Suprapubic skin (tissue), 4 donors: Measurements from ENCODE around the gene KCNA10.

Source experiments
- EP300 ChIP-seq: sonication (generic); formaldehyde crosslinking; IDR thresholded peaks from one replicate; pipeline ENCODE4 v1.6.1; 2017; ENCODE audit warnings: antibody characterized with exemption
- POLR2A ChIP-seq, 2 donors: fragments of 450-650 bp; IDR thresholded peaks; one replicate each; pipeline ENCODE4 v1.6.1; 2017; ENCODE audit warnings: antibody characterized with exemption in 2 of 2, mild to moderate bottlenecking in 2 of 2, moderate library complexity in 2 of 2
- POLR2AphosphoS5 ChIP-seq, 3 donors: sonication (generic); formaldehyde crosslinking; IDR thresholded peaks; one replicate each; pipeline ENCODE4 v1.6.1; 2017; ENCODE audit warnings: antibody characterized with exemption in 3 of 3
- TF ChIP-seq, protein P1 (sequence below), 2 donors: fragments of 200-600 bp in 1 of 2; fragments of 450-650 bp in 1 of 2; sonication (generic) in 1 of 2; IDR thresholded peaks; one replicate each; pipeline ENCODE4 v1.5.1; 2016 to 2019; ENCODE audit warnings: antibody characterized with exemption in 2 of 2, mild to moderate bottlenecking in 1 of 2, moderate library complexity in 1 of 2

DNA sequence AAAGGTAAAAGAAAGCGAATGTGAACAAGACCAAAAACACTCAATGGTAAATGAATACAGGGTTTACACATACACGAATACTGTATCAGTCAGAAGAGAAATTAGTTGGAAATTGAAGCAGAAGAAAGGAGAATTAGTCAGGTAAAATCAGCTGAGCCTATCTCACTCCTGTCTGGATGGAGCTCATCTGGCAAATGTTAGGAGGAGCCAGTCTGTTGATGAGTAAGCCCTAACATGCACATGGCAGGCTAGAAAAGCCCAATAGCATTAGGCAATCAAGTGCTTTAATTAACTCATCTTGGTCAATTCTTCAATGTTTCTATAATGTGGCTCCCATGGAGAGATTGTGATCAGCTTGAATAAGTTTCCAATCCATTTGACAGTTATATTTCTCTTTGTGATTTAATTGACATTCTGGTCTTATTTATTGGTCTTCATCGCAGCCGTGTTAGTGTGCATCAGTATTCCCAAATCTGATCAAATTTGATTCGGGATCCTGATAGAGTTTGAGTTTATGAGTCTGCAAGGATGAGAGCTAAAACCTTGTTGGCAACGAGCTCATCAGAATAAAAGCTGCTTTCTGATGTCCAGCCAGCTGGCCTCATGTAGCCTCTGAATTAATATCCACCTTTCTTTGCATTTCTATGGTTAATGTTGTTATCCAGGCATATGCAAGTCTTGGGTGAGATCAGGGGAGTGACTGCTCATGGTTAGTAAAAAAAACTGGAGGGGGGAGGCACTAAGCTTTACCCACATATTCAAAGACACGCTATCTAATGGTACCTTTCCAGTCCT lies 22.1 kb upstream of the KCNA10 start:
- TF ChIP-seq POLR2A (IDR thresholded peaks at IDR 0.05) (no peak), EP300 (no peak), POLR2AphosphoS5 (IDR thresholded peaks at IDR 0.05) (no peak)
- TF ChIP-seq, protein P1, sequence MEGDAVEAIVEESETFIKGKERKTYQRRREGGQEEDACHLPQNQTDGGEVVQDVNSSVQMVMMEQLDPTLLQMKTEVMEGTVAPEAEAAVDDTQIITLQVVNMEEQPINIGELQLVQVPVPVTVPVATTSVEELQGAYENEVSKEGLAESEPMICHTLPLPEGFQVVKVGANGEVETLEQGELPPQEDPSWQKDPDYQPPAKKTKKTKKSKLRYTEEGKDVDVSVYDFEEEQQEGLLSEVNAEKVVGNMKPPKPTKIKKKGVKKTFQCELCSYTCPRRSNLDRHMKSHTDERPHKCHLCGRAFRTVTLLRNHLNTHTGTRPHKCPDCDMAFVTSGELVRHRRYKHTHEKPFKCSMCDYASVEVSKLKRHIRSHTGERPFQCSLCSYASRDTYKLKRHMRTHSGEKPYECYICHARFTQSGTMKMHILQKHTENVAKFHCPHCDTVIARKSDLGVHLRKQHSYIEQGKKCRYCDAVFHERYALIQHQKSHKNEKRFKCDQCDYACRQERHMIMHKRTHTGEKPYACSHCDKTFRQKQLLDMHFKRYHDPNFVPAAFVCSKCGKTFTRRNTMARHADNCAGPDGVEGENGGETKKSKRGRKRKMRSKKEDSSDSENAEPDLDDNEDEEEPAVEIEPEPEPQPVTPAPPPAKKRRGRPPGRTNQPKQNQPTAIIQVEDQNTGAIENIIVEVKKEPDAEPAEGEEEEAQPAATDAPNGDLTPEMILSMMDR (IDR thresholded peaks at IDR 0.05) = no peak
